Activated T-cell treated with anti-CD3 and anti-CD28 coated beads, Interleukin-2, amount 50 U/mL, for 24 hours (primary cell): ENCODE results near the gene CNOT10.

Source experiments
- DNase-seq: peaks from one replicate; pipeline ENCODE4 v3.0.0-alpha.2; 2020
- H3K27ac Mint-ChIP-seq: 2 replicates; pipeline ENCODE4 v1.8.0; 2020; ENCODE audit warnings: mild to moderate bottlenecking, mixed read lengths
- H3K27me3 Mint-ChIP-seq: 2 replicates; pipeline ENCODE4 v1.8.0; 2020; ENCODE audit warnings: mixed read lengths
- H3K36me3 Mint-ChIP-seq: 2 replicates; pipeline ENCODE4 v1.8.0; 2020; ENCODE audit warnings: low read depth, mixed read lengths
- H3K4me1 Mint-ChIP-seq: 2 replicates; pipeline ENCODE4 v1.8.0; 2020; ENCODE audit warnings: low read depth, mixed read lengths
- H3K4me3 Mint-ChIP-seq: 2 replicates; pipeline ENCODE4 v1.8.0; 2020; ENCODE audit warnings: mild to moderate bottlenecking, moderate library complexity, mixed read lengths
- H3K9me3 Mint-ChIP-seq: 2 replicates; pipeline ENCODE4 v1.8.0; 2020; ENCODE audit warnings: mixed read lengths

CNOT10 gene

DNA sequence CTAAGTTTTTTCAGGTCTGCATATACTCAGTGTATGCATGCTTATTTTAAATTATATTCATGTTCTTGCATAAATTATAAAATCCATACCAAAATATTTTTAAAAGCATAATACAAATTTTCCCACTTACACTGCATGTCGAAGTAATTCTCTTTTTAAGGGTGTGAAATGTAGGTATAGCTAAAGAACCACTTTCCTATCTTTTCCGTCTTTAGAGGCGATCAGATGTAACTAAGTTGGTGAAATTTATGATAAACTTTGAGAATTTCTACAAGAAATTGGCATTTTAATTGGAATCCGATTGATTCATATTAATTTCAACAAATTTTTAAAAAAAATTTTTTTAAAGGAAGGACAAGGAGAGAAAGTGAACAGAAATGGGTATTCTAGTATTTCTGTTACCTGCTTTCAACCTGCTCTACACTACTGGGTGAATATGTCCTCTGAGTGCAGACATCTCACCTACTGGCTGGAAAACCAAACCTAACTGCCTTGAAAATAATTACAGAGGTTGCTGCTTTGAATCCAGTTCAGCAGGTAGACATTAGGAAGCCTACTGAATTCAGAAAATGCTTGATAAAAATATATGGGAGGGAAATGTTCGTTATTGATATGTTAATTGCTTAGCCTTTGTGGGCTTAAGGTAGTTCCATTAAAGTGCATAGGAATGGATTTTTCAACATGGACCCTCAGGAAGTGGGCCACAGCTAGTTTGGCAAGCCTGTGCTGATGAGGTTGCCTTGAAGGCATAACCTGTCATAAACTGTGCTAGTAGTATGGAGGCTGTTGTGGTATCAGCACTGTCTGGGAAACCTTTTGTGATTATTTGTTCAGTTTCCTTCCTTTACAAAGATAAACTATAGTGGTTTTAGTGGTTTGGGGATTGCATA is 137.9 kb downstream of the CNOT10 start:
- no peaks in the 10 kb centered on the region for H3K36me3 Mint-ChIP-seq
- H3K4me3 Mint-ChIP-seq: no peak overlapping the region
- H3K4me1 Mint-ChIP-seq: peaks cover 9% of the 10 kb centered on the region
- H3K9me3 Mint-ChIP-seq: no peaks in the 10 kb centered on the region
- no peak overlapping the region for H3K27ac Mint-ChIP-seq
- DNase-seq: no peak
- peaks cover 49% of the 10 kb centered on the region for H3K27me3 Mint-ChIP-seq
